Activated CD8-positive, alpha-beta memory T cell treated with anti-CD3 and anti-CD28 coated beads, Interleukin-2, amount 50 U/mL, for 24 hours (primary cell): ENCODE data around the gene PADI2.

Experiments
- DNase-seq: peaks from one replicate; pipeline ENCODE4 v3.0.0-alpha.2; 2020; ENCODE audit errors: extremely low read depth

PADI2 gene

GRCh38 chr1:17139637-17140036, 20.4 kb upstream of the PADI2 start:
- DNase-seq, result no peak

GRCh38 chr1:17137441-17137840, 18.2 kb upstream of the PADI2 start:
- DNase-seq, result no peak

DNA sequence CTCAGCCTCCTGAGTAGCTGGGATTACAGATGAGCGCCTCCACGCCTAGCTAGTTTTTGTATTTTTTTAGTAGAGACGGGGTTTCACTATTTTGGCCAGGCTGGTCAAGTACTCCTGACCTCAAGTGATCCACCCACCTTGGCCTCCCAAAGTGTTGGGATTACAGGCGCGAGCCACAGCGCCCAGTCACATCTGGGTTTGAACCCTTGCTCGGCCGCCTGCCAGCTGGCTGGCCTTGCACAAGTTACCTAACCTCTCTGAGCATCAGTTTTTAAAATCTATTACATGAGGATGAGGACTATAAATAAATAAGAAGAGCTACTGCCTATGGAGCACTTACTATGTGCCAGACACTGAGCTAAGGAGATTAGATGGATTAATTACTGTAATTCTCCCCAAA, 17.7 kb upstream of the PADI2 start:
- DNase-seq, result no peak

DNA sequence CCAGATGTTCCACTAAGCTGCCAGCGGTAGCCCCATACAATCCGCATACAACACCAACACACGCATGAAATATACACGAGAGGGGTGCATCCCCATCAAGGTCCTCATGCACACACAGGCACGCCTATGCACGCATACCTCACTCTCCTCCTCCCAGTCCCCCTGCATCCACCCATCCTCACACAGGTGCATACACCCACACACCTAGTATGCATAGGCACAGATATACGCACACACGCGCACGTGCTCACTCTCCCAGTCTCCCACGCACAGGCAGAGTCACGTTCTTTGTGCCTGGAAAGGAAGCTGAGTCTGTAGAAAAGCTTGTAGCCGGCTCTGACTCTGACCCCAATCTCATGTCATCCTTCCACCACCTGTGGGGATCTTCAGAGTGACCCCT, 16.9 kb upstream of the PADI2 start:
- no peak for DNase-seq

- DNase-seq, result no peak
These were observed 16.3 kb upstream of the PADI2 start for GRCh38 chr1:17135530-17135929.

DNA sequence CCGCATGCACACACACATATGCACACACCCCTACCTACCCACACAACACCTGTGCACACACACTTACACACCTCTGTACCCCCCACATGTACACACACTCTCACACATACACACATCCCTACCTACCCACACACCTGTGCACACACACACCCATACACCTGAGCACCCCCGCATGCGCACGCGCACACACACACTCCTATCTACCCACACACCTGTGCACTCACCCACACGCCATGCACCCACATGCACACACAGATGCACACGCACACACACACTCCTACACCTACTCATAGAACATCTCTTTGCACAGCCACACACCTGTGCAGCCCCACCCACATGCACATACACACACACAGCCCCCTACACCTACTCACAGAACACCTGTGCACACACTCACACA, 15.5 kb upstream of the PADI2 start:
- no peak for DNase-seq

GRCh38 chr1:17134034-17134433, 14.8 kb upstream of the PADI2 start:
- DNase-seq, result no peak

DNA sequence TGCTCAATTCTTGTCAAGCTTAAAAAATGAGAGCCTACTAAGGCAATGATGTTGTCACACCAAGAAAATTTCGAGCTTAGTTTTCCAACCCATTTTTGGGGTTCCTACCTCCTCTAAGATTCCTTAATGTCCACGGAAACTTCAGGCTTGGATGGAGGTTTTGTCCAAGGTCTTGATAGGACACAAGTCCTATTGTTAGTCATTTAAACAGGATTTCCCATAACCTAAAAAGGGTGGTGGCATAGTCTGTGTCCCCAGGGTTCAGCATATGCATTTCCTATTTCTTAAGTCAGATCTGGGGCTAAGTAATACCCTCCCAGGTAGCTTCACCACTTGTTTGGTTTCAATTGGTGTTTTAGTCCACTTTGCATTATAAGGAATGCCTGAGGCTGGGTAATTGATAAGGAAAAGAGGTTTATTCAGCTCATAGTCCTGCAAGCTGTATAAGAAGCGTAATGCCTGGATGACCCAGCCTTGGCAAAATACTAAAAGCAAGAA, 10.9 kb upstream of the PADI2 start:
- DNase-seq, result no peak

DNA sequence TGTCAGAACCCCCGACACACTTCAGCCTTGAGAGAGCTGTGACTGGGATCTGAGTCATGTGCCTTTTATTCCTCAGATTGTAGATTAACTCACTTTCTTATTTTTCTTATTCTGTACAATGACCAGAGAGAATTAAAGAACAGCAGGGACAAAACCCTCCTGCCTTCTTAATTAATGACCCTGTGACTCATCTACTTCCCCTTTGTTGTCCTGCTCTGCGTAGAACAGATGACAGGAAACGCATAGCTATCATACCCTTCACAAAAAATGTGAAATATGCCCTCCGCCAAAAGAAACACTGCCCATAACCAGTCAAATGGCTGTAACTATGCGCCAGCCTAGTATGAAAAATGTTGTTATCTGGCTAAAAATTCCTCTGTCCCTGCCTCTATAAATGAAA, 9.1 kb upstream of the PADI2 start:
- DNase-seq, result no peak

DNA sequence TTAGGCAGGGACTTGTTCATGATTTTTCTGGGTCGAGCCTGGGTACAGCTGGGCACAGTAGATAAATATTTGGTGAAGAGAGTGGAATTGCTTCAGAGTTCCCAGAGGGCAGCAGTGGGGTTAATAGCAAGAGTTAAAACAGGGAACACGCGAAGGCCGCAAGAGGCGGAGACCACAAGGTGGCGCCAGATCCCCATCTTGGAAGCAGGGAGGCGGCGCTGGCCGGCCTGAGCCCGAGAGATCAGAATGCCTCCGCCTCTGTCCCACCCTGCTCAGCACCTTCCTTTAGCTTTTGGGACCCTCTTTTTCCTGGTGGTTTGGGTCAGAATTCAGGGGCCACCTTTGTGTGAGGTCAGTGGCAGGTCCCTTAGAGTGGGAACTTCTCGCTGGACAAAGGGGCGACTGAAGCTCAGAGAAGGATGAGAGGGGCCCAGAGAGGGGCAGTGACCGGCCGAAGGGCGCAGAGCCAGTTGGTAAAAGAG, 6.5 kb upstream of the PADI2 start:
- peak; percentile 59 for DNase-seq

DNA sequence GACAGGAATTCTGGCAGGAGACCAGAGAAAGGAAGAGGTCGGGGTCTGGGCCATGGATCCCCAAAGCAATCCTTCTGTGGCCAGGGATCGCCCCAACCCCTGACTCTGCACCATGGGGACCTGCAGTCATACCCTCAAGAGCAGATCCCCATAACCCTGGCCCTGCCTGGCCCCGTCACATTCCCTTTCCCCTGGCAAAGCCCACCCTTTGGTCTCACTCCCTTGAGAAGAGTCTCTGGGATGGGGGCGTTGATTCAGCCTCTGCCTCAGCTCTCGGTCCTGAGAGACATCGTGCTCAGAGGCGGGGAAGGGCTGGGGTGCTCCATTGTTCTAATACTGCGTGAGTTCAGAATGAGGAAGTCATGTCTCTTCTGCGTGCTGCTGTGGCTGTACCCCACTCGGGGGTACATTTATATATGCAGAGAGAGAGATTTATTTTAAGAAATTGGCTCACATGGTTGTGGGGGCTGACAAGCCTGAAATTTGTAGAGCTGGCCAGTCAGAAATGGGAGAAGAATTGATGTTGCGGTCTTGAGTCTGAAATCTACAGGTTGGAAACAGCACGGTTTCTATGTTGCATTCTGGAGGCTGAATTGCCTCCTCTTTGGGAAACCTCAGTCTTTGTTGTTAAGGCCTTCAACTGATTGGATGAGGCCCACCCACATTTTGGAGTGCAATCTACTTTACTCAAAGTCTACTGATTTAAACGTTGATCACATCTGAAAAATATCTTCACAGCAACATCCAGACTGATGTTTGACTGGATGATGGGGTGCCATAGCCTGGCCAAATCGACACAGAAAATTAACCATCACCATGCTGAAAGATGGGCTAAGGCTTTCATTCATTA, 4.2 kb upstream of the PADI2 start:
- no peak for DNase-seq

GRCh38 chr1:17122521-17123164, 3.4 kb upstream of the PADI2 start:
- no peak for DNase-seq

DNA sequence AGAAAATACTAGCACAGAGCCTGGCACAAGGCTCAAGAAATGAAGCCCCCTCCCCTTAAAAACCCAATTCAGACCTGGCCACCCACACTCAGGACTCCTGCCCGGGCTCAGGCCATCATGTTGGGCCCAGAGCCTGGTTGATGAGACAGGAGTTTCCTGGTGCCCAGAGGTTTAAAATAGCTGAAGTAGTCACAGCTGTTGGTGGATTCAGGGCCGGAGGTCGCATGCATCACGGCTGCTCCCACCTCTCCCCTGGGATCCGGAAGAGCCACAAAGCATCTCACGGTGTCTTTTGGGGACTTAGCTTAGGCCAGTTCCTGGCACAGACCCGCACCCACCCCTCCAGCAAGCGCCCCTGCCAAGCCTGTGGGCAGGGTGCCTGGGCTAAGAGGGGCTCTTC, 2.6 kb upstream of the PADI2 start:
- no peak for DNase-seq

- DNase-seq, result no peak
These were observed 1.9 kb upstream of the PADI2 start for GRCh38 chr1:17120962-17121837.

GRCh38 chr1:17120481-17120877, 1.2 kb upstream of the PADI2 start:
- no peak for DNase-seq

DNA sequence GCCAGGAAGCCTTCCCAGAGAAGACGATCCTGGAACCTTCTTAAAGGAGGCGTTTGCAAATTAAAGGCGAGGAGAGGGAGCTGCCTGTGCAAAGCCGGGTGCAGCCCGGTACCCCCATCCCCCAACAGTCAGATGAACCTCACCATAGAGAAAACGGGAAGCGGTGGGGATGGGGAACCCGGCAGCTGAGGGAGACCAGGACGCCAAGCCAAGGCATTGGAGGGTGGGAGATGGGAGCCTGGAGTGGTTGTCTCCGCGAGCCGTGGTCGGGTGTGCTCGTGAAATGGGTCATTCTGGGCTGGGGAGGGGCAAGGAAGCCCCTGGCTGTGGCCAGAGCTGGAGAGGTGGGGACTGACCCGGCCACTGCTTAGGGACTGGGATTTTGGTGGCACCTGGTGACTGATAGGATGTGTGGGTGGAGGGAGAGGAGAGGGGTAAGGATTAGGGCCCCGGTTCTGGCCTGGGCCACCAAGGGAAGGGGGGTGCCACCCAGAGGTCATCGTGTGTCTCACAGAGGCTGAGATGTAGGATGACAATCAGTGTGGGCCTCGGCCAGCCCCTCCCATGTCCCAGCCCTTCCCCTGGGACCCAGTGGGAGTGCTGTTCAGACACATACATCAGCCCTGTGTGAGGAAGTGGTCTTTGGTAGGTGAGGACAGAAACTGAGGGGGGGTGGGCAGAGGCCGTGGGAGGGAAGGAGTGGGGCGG, 676 bp upstream of the PADI2 start:
- no peak for DNase-seq

DNA sequence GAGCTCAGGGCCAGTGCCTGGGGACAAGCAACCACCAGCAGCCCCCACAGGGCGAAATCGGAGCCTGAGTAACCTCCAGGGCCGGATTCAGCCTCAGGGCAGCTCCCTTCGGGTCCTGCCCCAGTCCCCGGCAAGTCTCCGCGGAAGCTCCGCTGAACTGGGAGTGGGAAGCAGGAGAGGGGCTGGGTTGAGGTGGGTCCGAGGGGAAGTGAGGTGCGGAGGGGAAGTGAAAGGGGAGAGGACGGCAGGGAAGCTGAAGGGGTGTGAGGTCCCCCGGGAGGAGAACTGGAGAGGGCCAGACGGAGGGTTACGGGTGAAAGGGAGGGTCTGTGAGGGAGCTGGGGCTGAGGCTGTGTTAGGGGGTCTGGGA, 560 bp downstream of the PADI2 start:
- no peak for DNase-seq

DNA sequence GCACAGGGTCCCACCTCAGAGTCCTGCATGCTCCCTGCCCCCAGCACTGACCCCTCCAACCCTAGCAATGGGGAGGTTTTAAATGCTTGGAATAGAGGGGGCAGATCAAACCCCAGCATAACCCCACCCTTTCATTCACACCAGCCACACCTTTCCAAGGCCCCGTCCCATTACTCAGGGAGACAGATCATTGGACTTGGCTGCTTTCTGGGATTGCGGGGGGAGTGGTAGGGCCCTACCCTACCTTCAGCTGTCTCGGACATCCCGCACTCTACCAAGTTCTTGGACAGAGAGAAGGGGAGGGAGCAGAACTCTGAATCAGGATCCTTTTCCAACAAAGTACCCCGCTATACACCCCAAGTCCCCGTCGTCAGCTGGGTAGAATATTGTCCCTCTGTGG, 983 bp downstream of the PADI2 start:
- no peak for DNase-seq

GRCh38 chr1:17117451-17118265, 1.6 kb downstream of the PADI2 start:
- no peak for DNase-seq

DNA sequence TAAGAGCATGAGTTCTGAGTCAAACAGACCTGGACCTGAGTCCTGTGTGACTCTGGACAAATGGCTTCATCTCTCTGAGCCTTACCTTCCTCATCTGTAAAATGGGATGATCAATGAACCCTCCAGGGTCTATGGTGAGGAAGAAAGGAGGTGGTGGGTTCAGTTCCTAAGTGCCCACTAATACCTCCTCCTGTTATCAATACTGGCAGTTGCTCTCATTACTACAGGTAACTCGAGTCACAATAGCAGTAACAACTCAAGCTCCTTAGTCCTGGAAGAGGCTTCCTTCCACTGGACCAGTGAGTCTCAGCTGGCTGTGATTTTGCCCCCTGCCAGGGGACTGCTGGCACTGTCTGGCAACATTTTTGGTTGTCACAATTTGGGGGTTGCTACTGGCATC, 2.6 kb downstream of the PADI2 start:
- no peak for DNase-seq

DNA sequence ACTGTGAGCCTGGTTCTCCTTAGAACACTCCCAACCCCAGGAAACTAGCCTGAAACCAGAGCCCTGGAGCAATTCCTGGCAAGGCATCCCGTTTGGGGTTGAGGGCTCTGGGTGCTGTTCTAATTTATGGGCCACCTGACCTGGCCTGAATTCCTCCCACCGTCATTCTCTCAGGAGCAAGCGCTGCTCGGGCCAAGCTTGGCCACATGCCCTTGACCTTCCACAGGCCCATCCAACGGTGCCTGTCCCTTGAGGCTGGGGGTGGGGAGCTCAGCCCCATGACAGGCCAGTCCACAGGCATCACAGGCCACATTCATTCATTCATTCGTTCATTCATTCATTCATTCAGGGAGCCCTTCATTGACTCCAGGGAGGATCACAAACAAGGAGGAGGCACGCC, 5.3 kb downstream of the PADI2 start:
- DNase-seq, result no peak
